Spleen (tissue), 11 donors: ENCODE data around the gene MYO1G. TPM values are rescaled to one million over a fixed set of nuclear protein-coding genes. Genes with fewer than 3 reads are reported as not detected.

Source experiments
- DNase-seq: peaks from one replicate; pipeline ENCODE4 v3.0.0-alpha.2; 2020
- H3K27ac ChIP-seq, 8 donors: fragments of 200-600 bp; sonication (generic) in 7 of 8; 1 replicate in 4 of 8; 2 replicates in 4 of 8; pipeline versions ENCODE4 v1.5.0 to v1.8.0; 2016 to 2021; ENCODE audit warnings: inconsistent platforms in 4 of 8, mild to moderate bottlenecking in 4 of 8, moderate library complexity in 1 of 8
- H3K27me3 ChIP-seq, 7 donors: fragments of 200-600 bp; sonication (generic) in 6 of 7; replicated peaks in 1 of 7; 1 replicate in 4 of 7; 2 replicates in 3 of 7; pipeline versions ENCODE4 v1.5.0 to v1.8.0; 2016 to 2021; ENCODE audit warnings: inconsistent platforms in 3 of 7, mild to moderate bottlenecking in 1 of 7
- H3K36me3 ChIP-seq, 6 donors: fragments of 200-600 bp; sonication (generic) in 5 of 6; 1 replicate in 4 of 6; 2 replicates in 2 of 6; pipeline versions ENCODE4 v1.5.0 to v1.8.0; 2016 to 2021; ENCODE audit warnings: inconsistent platforms in 2 of 6
- H3K4me1 ChIP-seq, 6 donors: fragments of 200-600 bp; sonication (generic) in 5 of 6; 1 replicate in 3 of 6; 2 replicates in 3 of 6; pipeline versions ENCODE4 v1.5.0 to v1.8.0; 2016 to 2021; ENCODE audit warnings: inconsistent platforms in 3 of 6
- H3K4me3 ChIP-seq, 8 donors: fragments of 200-600 bp; sonication (generic) in 7 of 8; 1 replicate in 4 of 8; 2 replicates in 4 of 8; pipeline versions ENCODE4 v1.5.0 to v1.8.0; 2016 to 2021; ENCODE audit warnings: inconsistent platforms in 4 of 8, mild to moderate bottlenecking in 4 of 8, moderate library complexity in 2 of 8
- H3K9me3 ChIP-seq, 8 donors: fragments of 200-600 bp; sonication (generic) in 7 of 8; 1 replicate in 4 of 8; 2 replicates in 4 of 8; pipeline versions ENCODE4 v1.5.0 to v1.8.0; 2016 to 2021; ENCODE audit warnings: inconsistent platforms in 4 of 8
- CTCF ChIP-seq, 11 experiments: fragments of 200-600 bp in 7 of 11; fragments of 450-650 bp in 4 of 11; sonication (generic) in 4 of 11; IDR thresholded peaks in 8 of 11; conservative IDR thresholded peaks in 3 of 11; 1 replicate in 7 of 11; 2 replicates in 4 of 11; pipeline versions ENCODE4 v1.4.0 to v1.8.0; 2016 to 2021; ENCODE audit warnings: antibody characterized with exemption in 11 of 11, inconsistent platforms in 4 of 11, mild to moderate bottlenecking in 1 of 11
- POLR2A ChIP-seq, 3 donors: fragments of 450-650 bp; IDR thresholded peaks; one replicate each; pipeline ENCODE4 v1.5.1; 2017; ENCODE audit warnings: antibody characterized with exemption in 3 of 3, mild to moderate bottlenecking in 1 of 3
- POLR2AphosphoS5 ChIP-seq, 3 donors: sonication (generic); formaldehyde crosslinking; IDR thresholded peaks; one replicate each; pipeline ENCODE4 v1.5.1; 2017; ENCODE audit warnings: antibody characterized with exemption in 3 of 3
- WGBS, 5 donors: extraction: QIAGEN DNeasy Blood & Tissue Kit in 3 of 5; methylation state at CpG; one replicate each; pipeline versions ENCODE4 v1.1.5 to v1.1.7; 2013 to 2018; 5-methylcytosine and 5-hydroxymethylcytosine counted together
- intact Hi-C: fragments of 100-400 bp; cut with DNase I; formaldehyde crosslinking; loops from one replicate; pipeline ENCODE4 v1.15.0; 2023; ENCODE audit warnings: low total_unique reads
- polyA plus RNA-seq, 3 donors: library from polyadenylated mRNA; stranded (reverse); fragments of 200-250 nt; gene quantifications; one replicate each; pipeline ENCODE4 v1.2.1, GENCODE V29; 2013
- total RNA-seq, 7 donors: library from RNA; depleted of rRNA in 3 of 7; stranded (reverse); fragments of >200 nt in 3 of 7; fragmentation: NEBNext Ultra II Directional in 4 of 7; extraction: Animal tissue kit (Norgen Biotek cat#: 25700) in 4 of 7; gene quantifications; one replicate each; pipeline versions ENCODE4 v1.1.0 to v1.2.1, GENCODE V29; 2016 to 2021
- donor health status: healthy with polysubstance abuse.
- donor health status: DM: no; HTN: no; CAD: no; lungs with moderate emphysema.
- donor health status: DM: no; HTN: no; CAD: no.
- donor health status: Bipolar disorder and iron deficiency.
- donor health status: healthy.
- donor health status: DM: no; HTN: no; CAD: no.
- donor health status: DM: yes; HTN: yes; CAD: no.

MYO1G gene
- total and polyA plus RNA-seq, 10 donors, result 27.9 to 68.6 (median 59.1) TPM

GRCh38 chr7:44969049-44969700, 9.6 kb downstream of the MYO1G start:
- Histone ChIP-seq H3K4me3 (no peak overlapping the region), H3K27me3 (no peaks in the 10 kb centered on the region), H3K9me3 (no peaks in the 10 kb centered on the region), H3K4me1 (peaks cover 0 to 16% (median 5%) of the 10 kb centered on the region in 6 donors), H3K36me3 (peaks cover 0 to 100% (median 61%) of the 10 kb centered on the region in 6 donors), H3K27ac (no peak overlapping the region)
- TF ChIP-seq POLR2A (IDR thresholded peaks at IDR 0.05), result no peak
- peak in 2 of 3 donors; percentile 29 to 62 for TF ChIP-seq POLR2AphosphoS5 (IDR thresholded peaks at IDR 0.05)
- DNase-seq, result peak; percentile 61
- intact Hi-C loops, result no loop called here
- 89 to 93% (median 93%) methylated on average over 10 to 11 of the region's 11 CpGs for WGBS, 5 donors

DNA sequence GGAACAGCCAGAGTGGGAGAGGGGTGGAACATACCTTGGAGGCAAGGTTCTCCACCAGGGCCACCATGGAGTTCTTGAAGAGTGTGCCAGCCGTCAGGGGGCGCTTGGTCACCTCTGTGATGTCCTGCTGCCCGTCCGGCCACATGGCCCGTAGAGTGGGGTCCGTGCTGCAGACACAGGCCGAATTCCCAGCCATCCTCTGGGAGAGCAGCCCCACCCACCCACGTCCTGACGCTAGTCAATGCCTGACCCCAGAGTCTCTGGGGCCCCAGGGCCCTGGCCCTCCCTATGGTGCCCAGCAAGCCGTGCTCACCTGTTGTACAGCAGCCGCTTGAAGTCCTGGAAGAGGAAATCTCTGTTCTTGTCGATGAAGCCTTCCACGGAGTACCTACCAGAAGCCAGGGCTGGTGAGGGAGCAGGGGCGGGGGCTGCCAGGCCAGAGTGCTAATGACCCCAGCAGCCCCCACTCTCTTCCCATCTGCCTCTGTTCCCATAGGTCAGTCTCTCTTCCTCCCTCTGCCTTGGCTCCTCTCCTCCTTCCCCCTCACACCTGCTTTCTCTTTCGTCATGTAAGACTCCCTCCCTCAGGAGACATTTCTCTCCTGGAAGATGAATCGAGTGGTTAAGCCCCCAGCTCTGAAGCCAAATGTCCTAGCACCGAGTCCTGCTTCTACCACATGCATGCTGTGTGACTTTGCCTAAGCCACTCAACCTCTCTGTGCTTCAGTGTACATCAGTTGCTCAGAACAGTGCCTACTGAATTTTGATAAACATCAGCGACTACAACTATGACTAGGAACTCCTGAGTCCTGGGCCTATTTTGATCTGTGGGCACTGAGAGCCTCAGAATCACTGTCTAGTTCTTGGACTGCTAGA, 11.0 kb downstream of the MYO1G start:
- WGBS, 5 donors, result 80 to 91% (median 85%) methylated on average over 13 to 18 of the region's 18 CpGs
- Histone ChIP-seq H3K27ac (no peak overlapping the region), H3K36me3 (peaks cover 0 to 100% (median 57%) of the 10 kb centered on the region in 6 donors), H3K4me3 (no peak overlapping the region), H3K27me3 (peaks cover 0 to 5% (median 0%) of the 10 kb centered on the region in 7 donors), H3K9me3 (no peaks in the 10 kb centered on the region), H3K4me1 (peaks cover 0 to 13% (median 5%) of the 10 kb centered on the region in 6 donors)
- no peak for TF ChIP-seq POLR2A (IDR thresholded peaks at IDR 0.05)
- peak in 5 of 11 experiments; percentile 15 to 34 (median 28) for TF ChIP-seq CTCF (IDR thresholded peaks at IDR 0.05 in 8 of 11, conservative IDR thresholded peaks at IDR 0.05 in 3 of 11)
- peak; percentile 18 to 61 (median 35) for TF ChIP-seq POLR2AphosphoS5 (IDR thresholded peaks at IDR 0.05)
- DNase-seq, result peak; percentile 74
- intact Hi-C loops, result no loop called here

GRCh38 chr7:44966731-44967538, 11.9 kb downstream of the MYO1G start:
- Histone ChIP-seq H3K9me3 (no peaks in the 10 kb centered on the region), H3K27ac (no peak overlapping the region), H3K36me3 (peaks cover 0 to 100% (median 52%) of the 10 kb centered on the region in 6 donors), H3K4me1 (peaks cover 0 to 19% (median 9%) of the 10 kb centered on the region in 6 donors), H3K4me3 (no peak overlapping the region), H3K27me3 (peaks cover 0 to 13% (median 0%) of the 10 kb centered on the region in 7 donors)
- intact Hi-C loops, result no loop called here
- 86 to 89% (median 88%) methylated on average over 8 to 9 of the region's 9 CpGs for WGBS, 5 donors
- DNase-seq, result no peak
- TF ChIP-seq POLR2AphosphoS5 (IDR thresholded peaks at IDR 0.05) (no peak), CTCF (IDR thresholded peaks at IDR 0.05 in 8 of 11, conservative IDR thresholded peaks at IDR 0.05 in 3 of 11) (peak in 1 of 11 experiments; percentile 22), POLR2A (IDR thresholded peaks at IDR 0.05) (no peak)
